K562 (cell line): Measurements from ENCODE around the gene TNFAIP3. TPM values are rescaled to one million over a fixed set of nuclear protein-coding genes. Genes with fewer than 3 reads are reported as not detected.

Experiments used
- CXXC5 ChIP-seq: fragments of 250-450 bp; sonication (Bioruptor Pico); IDR thresholded peaks from 2 replicates; pipeline ENCODE4 v1.8.0; 2022; ENCODE audit warnings: inconsistent platforms, mild to moderate bottlenecking, moderate library complexity
- FOXK2 ChIP-seq, 2 experiments: fragments of 450-650 bp; IDR thresholded peaks in 1 of 2; conservative IDR thresholded peaks in 1 of 2; 2 replicates each; pipeline ENCODE4 v1.6.1; 2016; ENCODE audit warnings: low read depth in 2 of 2, mild to moderate bottlenecking in 1 of 2
- JUND ChIP-seq, 2 experiments: IDR thresholded peaks; 2 replicates in 1 of 2; 3 replicates in 1 of 2; pipeline ENCODE4 v1.6.1; 2011; ENCODE audit warnings: borderline replicate concordance in 2 of 2, low read depth in 2 of 2, low read length in 2 of 2, improper control_type of control experiment in 1 of 2, missing biosample characterization in 1 of 2, missing genetic modification characterization in 1 of 2, missing genetic modification reagents in 1 of 2
- KHSRP ChIP-seq: fragments of 450-650 bp; IDR thresholded peaks from 2 replicates; pipeline ENCODE4 v1.6.1; 2017
- KLF10 ChIP-seq: fragments of 250-450 bp; sonication (Bioruptor Pico); IDR thresholded peaks from 2 replicates; pipeline ENCODE4 v1.6.1; 2021; ENCODE audit warnings: matching md5 sums
- L3MBTL2 ChIP-seq: fragments of 450-650 bp; IDR thresholded peaks from 2 replicates; pipeline ENCODE4 v1.6.1; 2016; ENCODE audit warnings: mild to moderate bottlenecking, moderate library complexity
- NR2C1 ChIP-seq, 2 experiments: fragments of 450-650 bp; IDR thresholded peaks; 2 replicates each; pipeline ENCODE4 v1.6.1; 2017; ENCODE audit warnings: mild to moderate bottlenecking in 2 of 2, antibody characterized with exemption in 1 of 2, inconsistent platforms in 1 of 2, missing compliant biosample characterization in 1 of 2, missing genetic modification characterization in 1 of 2
- RBM22 ChIP-seq: fragments of 200-400 bp; formaldehyde crosslinking; IDR thresholded peaks from 2 replicates; pipeline ENCODE4 v1.6.1; 2018; ENCODE audit warnings: low read length, low read depth; ENCODE audit not compliant: poor library complexity, severe bottlenecking
- SIN3A ChIP-seq, 2 experiments: fragments of 150-350 bp in 1 of 2; IDR thresholded peaks; 2 replicates each; pipeline ENCODE4 v1.6.1; 2011 to 2016; ENCODE audit warnings: borderline replicate concordance in 2 of 2, low read depth in 2 of 2, low read length in 2 of 2, mild to moderate bottlenecking in 2 of 2, moderate library complexity in 2 of 2; ENCODE audit not compliant: control insufficient read depth in 1 of 2
- TCF3 ChIP-seq: sonication (generic); formaldehyde crosslinking; IDR thresholded peaks from 2 replicates; pipeline ENCODE4 v1.4.0; 2020; ENCODE audit warnings: mild to moderate bottlenecking, missing genetic modification reagents
- ZBTB34 ChIP-seq: fragments of 250-450 bp; sonication (Bioruptor Pico); IDR thresholded peaks from 2 replicates; pipeline ENCODE4 v1.8.0; 2021; ENCODE audit warnings: mild to moderate bottlenecking, moderate library complexity
- polyA plus RNA-seq, 8 experiments: library from polyadenylated mRNA; depleted of rRNA in 4 of 8; stranded (reverse) in 5 of 8; unstranded in 3 of 8; fragments of >200 nt; fragmentation: Nextera tagmentation in 2 of 8; fragmentation: Illumina TruSeq in 1 of 8; extraction: Ambion mirVana in 2 of 8; extraction: Trizol in 1 of 8; gene quantifications; 2 replicates each; pipeline versions ENCODE4 v1.2.1 to v1.2.3, GENCODE V29; 2011 to 2014; ENCODE audit warnings: inconsistent platforms in 1 of 8, missing spikeins in 1 of 8
- total RNA-seq, 7 experiments: library from RNA; depleted of rRNA in 6 of 7; stranded (reverse); fragments of >200 nt in 6 of 7; fragmentation: Illumina TruSeq in 2 of 7; extraction: Trizol in 2 of 7; gene quantifications; 2 replicates each; pipeline versions ENCODE4 v1.2.1 to v1.2.3, GENCODE V29; 2011 to 2021; ENCODE audit warnings: low replicate concordance in 1 of 7
- TF ChIP-seq, protein P1 (sequence below): fragments of 250-450 bp; sonication (Bioruptor Pico); IDR thresholded peaks from 2 replicates; pipeline ENCODE4 v1.5.0; 2021
- TF ChIP-seq, protein P2 (sequence below): sonication (generic); IDR thresholded peaks from 2 replicates; pipeline ENCODE4 v1.6.1; 2016

The TNFAIP3 gene
- total and polyA plus RNA-seq, 9 of the 15 experiments (the other 6 are each of a cell fraction or from before 2014, with no cell fraction given), result 0.79 to 17.0 (median 6.4) TPM

DNA sequence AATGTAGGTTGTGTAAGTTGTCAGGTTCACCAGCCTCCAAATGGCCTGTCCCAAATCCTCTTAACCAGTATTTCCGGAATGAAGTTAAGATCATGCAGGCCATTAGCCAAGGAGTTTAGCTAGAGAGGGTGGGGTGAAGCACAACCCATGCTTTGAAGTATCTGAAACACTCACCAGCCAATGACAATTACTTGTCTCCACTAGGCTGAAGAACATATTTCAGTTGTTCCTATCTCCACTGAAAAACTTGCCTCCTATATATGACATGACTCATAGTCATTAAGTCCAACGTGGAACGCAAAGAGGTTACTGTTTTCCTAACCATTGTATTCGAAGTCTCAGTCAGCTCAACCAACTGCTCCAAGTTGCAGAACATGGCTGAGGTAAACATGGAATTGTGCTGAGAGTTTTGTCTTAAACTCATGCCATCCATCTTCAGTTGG lies 37.4 kb upstream of the TNFAIP3 start (continued):
- no peak for TF ChIP-seq ZBTB34 (CRISPR knock-in tag)
- TF ChIP-seq JUND (IDR thresholded peaks at IDR 0.05; ENCODE audit: borderline replicate concordance, low read depth, low read length), result peak; percentile 90
- peak; percentile 92 for TF ChIP-seq JUND (tag; IDR thresholded peaks at IDR 0.05; ENCODE audit: borderline replicate concordance, low read depth, low read length)
- TF ChIP-seq KLF10 (CRISPR knock-in tag), result no peak
- peak; percentile 88 for TF ChIP-seq L3MBTL2
- TF ChIP-seq, protein P1, sequence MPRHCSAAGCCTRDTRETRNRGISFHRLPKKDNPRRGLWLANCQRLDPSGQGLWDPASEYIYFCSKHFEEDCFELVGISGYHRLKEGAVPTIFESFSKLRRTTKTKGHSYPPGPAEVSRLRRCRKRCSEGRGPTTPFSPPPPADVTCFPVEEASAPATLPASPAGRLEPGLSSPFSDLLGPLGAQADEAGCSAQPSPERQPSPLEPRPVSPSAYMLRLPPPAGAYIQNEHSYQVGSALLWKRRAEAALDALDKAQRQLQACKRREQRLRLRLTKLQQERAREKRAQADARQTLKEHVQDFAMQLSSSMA (CRISPR knock-in tag), result no peak
- peak; percentile 62 for TF ChIP-seq CXXC5 (CRISPR knock-in tag)
- TF ChIP-seq RBM22, result no peak
- TF ChIP-seq, protein P2, sequence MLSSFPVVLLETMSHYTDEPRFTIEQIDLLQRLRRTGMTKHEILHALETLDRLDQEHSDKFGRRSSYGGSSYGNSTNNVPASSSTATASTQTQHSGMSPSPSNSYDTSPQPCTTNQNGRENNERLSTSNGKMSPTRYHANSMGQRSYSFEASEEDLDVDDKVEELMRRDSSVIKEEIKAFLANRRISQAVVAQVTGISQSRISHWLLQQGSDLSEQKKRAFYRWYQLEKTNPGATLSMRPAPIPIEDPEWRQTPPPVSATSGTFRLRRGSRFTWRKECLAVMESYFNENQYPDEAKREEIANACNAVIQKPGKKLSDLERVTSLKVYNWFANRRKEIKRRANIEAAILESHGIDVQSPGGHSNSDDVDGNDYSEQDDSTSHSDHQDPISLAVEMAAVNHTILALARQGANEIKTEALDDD, result peak; percentile 99
- no peak for TF ChIP-seq NR2C1 (IDR thresholded peaks at IDR 0.05)
- TF ChIP-seq NR2C1 (tag; IDR thresholded peaks at IDR 0.05), result peak; percentile 63
- peak; percentile 64 to 68; a peak in 3 of 4 replicates for TF ChIP-seq FOXK2 (conservative IDR thresholded peaks at IDR 0.05 in 1 of 2, IDR thresholded peaks at IDR 0.05 in 1 of 2; ENCODE audit: low read depth in 2 of 2)
- peak; percentile 29; the same call in 1 of the 2 replicates for TF ChIP-seq TCF3
- TF ChIP-seq SIN3A (IDR thresholded peaks at IDR 0.05; ENCODE audit: borderline replicate concordance in 2 of 2, control insufficient read depth in 1 of 2, low read depth in 2 of 2, low read length in 2 of 2), result no peak
- TF ChIP-seq KHSRP, result no peak
